Posterior cingulate gyrus (tissue), 11 donors: ENCODE results near the gene AMOTL2.
A peak's percentile ranks its signal among the peaks of the same experiment; 100 is the strongest.

ENCODE experiments used
- DNase-seq, 10 donors: peaks; one replicate each; pipeline versions ENCODE4 v3.0.0 to v3.0.0-alpha.2; 2020 to 2021; ENCODE audit warnings: mixed read lengths in 3 of 10
- intact Hi-C: fragments of 100-400 bp; cut with DNase I; formaldehyde crosslinking; loops from one replicate; pipeline ENCODE4 v1.15.1; 2023

AMOTL2 gene

GRCh38 chr3:134374105-134374790 lies at the start of gene AMOTL2:
Gene AMOTL2, minus strand, starts transcription at chr3:134374447. Its CDS starts 3,014 bp downstream, at chr3:134371433.
- peak; percentile 72 to 97 (median 76) for DNase-seq
- intact Hi-C loops = loop anchor here (2.0 to 5.0 kb wide), 3 partner anchors 33 to 122 kb away; partner anchors contain the start of gene RYK

GRCh38 chr3:134423153-134423552 lies 48.9 kb upstream of the AMOTL2 start:
- peak in 3 of 10 donors; percentile 15 to 89 (median 42) for DNase-seq

GRCh38 chr3:134419960-134420321 lies 45.7 kb upstream of the AMOTL2 start:
- intact Hi-C loops = no loop called here
- no peak for DNase-seq

More at GRCh38 chr3:134423153-134423552, 48.9 kb upstream of the AMOTL2 start:
- intact Hi-C loops = no loop called here

GRCh38 chr3:134419214-134419959 lies 45.1 kb upstream of the AMOTL2 start:
- no peak for DNase-seq
- intact Hi-C loops = no loop called here

GRCh38 chr3:134409041-134409440 lies 34.8 kb upstream of the AMOTL2 start:
- no peak for DNase-seq
- intact Hi-C loops = loop anchor here (5.0 kb wide), 1 partner anchor 38 kb away; no protein-coding TSS in a partner anchor

GRCh38 chr3:134407239-134407625 lies 33.0 kb upstream of the AMOTL2 start:
- DNase-seq = no peak
- intact Hi-C loops = loop anchor here (2.0 to 5.0 kb wide), 2 partner anchors 32 to 40 kb away; partner anchors contain the start of gene AMOTL2

GRCh38 chr3:134406331-134407238 lies 32.3 kb upstream of the AMOTL2 start:
- intact Hi-C loops = loop anchor here (2.0 to 5.0 kb wide), 2 partner anchors 32 to 41 kb away; partner anchors contain the start of gene AMOTL2
- peak; percentile 62 to 97 (median 82) for DNase-seq

- intact Hi-C loops = no loop called here
- DNase-seq = no peak
Measured at GRCh38 chr3:134404366-134404885, 30.2 kb upstream of the AMOTL2 start.

GRCh38 chr3:134397755-134398154 lies 23.5 kb upstream of the AMOTL2 start:
- DNase-seq = no peak
- intact Hi-C loops = no loop called here

GRCh38 chr3:134395103-134395502 lies 20.9 kb upstream of the AMOTL2 start:
- intact Hi-C loops = no loop called here
- DNase-seq = no peak

- no peak for DNase-seq
- intact Hi-C loops = no loop called here
Measured at GRCh38 chr3:134394380-134394779, 20.1 kb upstream of the AMOTL2 start.

GRCh38 chr3:134393074-134393473 lies 18.8 kb upstream of the AMOTL2 start:
- intact Hi-C loops = no loop called here
- DNase-seq = no peak

GRCh38 chr3:134392336-134392983 lies 18.2 kb upstream of the AMOTL2 start:
- intact Hi-C loops = no loop called here
- peak in 1 of 10 donors; percentile 30 for DNase-seq

- intact Hi-C loops = no loop called here
Measured at GRCh38 chr3:134389865-134390264, 15.6 kb upstream of the AMOTL2 start.

GRCh38 chr3:134388788-134389485 lies 14.7 kb upstream of the AMOTL2 start:
- intact Hi-C loops = no loop called here
- DNase-seq = peak in 1 of 10 donors; percentile 69

More at GRCh38 chr3:134389865-134390264, 15.6 kb upstream of the AMOTL2 start:
- DNase-seq = no peak

- peak in 1 of 10 donors; percentile 43 for DNase-seq
- intact Hi-C loops = no loop called here
Measured at GRCh38 chr3:134388292-134388691, 14.0 kb upstream of the AMOTL2 start.

- no peak for DNase-seq
- intact Hi-C loops = no loop called here
Measured at GRCh38 chr3:134387293-134387692, 13.0 kb upstream of the AMOTL2 start.

- DNase-seq = peak in 1 of 10 donors; percentile 26
- intact Hi-C loops = no loop called here
Measured at GRCh38 chr3:134384963-134385362, 10.7 kb upstream of the AMOTL2 start.

- intact Hi-C loops = no loop called here
- DNase-seq = peak in 1 of 10 donors; percentile 42
Measured at GRCh38 chr3:134381831-134382442, 7.7 kb upstream of the AMOTL2 start.
